HG03354 (cell line): ENCODE data around the gene ACAA1.
"Not testable (repeated sequence)": the region's sequence is repeated elsewhere in the genome, so short reads cannot be mapped to it uniquely, and the experiment has no call there.

ENCODE experiments used
- ATAC-seq: cut with Tn5 transposase; IDR thresholded peaks from one replicate; pipeline ENCODE4 v1.9.1; 2021; ENCODE audit warnings: mild to moderate bottlenecking; ENCODE audit not compliant: unreplicated experiment, poor library complexity, severe bottlenecking

Gene ACAA1

GRCh38 chr3:38086496-38086895, 50.4 kb downstream of the ACAA1 start:
- no peak for ATAC-seq

DNA sequence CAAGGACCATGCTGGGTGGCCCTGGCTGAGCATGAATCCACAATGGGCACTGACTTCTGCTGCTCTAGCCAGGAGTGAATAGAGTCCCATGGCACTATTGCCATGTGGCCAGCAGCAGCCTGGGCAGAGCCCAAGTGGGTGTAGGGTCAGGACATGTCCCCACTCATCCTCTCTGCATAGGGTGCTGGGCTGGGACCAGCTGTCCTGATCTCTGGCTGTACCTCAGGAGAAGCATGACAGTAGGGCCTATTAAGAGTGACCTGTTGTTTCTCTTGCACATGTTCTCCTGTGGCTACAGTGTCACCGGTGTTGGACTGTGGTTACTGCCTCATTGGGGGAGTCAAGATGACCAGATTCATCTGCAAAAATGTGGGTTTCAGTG, 51.0 kb downstream of the ACAA1 start:
- no peak for ATAC-seq

- no peak for ATAC-seq
Observed at GRCh38 chr3:38085311-38085942, 51.5 kb downstream of the ACAA1 start.

GRCh38 chr3:38084334-38085310, 52.3 kb downstream of the ACAA1 start:
- peak; percentile 63 for ATAC-seq

- no peak for ATAC-seq
Observed at GRCh38 chr3:38083871-38084333, 53.0 kb downstream of the ACAA1 start.

DNA sequence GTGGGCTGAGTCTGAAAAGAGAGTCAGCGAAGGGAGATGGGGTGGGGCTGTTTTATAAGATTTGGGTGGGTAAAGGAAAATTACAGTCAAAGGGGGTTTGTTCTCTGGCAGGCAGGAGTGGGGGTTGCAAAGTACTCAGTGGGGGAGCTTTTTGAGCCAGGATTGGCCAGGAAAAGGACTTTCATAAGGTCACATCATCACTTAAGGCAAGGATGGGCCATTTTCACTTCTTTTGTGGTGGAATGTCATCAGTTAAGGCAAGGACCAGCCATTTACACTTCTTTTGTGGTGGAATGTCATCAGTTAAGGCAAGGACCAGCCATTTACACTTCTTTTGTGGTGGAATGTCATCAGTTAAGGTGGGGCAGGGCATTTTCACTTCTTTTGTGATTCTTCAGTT, 53.7 kb downstream of the ACAA1 start:
- not testable (repeated sequence) for ATAC-seq

DNA sequence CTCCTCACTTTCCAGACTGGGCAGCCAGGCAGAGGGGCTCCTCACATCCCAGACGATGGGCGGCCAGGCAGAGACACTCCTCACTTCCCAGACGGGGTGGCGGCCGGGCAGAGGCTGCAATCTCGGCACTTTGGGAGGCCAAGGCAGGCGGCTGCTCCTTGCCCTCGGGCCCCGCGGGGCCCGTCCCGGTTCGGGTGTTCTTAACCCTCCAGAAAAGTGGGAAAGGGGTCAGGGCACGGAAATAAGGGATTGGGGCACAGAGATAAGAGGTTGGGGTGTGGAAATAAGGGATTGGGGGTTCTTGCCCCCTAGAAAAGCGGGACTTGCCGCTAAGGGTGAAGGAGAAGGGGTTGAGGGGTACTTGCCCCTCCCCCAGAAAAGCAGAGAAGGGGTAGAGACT, 54.6 kb downstream of the ACAA1 start:
- ATAC-seq: not testable (repeated sequence)

DNA sequence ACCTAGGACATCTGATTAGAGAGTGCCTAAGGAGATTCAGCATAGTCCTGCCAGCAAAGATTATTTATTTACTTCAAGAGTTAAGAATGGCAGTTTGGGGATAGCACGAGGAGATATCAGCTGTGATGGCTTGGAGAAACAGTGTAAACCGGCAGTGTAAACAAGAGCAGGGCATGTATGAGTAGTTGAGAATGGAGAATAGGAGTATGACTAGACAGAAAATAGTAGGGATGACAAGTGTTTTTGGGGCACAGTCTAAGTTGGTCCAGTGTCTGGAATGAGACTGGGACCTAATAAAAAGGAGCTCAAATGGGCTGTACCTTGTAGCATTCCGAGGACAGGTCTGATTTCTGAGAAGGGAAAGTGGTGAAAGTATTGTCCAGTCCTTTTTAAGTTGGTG, 59.9 kb downstream of the ACAA1 start:
- not testable (repeated sequence) for ATAC-seq
